GM18873 (cell line): ENCODE results near the gene SGCD.

Experiments
- ATAC-seq: cut with Tn5 transposase; IDR thresholded peaks from one replicate; pipeline ENCODE4 v1.9.1; 2021; ENCODE audit warnings: mild to moderate bottlenecking, moderate library complexity, moderate number of reproducible peaks; ENCODE audit not compliant: unreplicated experiment, low FRiP score

The SGCD gene

GRCh38 chr5:156498226-156498980 is 171.4 kb downstream of the SGCD start:
- ATAC-seq, result no peak

GRCh38 chr5:156500755-156501154 is 173.8 kb downstream of the SGCD start:
- no peak for ATAC-seq

- no peak for ATAC-seq
Measured at GRCh38 chr5:156505101-156505500, 178.1 kb downstream of the SGCD start.

DNA sequence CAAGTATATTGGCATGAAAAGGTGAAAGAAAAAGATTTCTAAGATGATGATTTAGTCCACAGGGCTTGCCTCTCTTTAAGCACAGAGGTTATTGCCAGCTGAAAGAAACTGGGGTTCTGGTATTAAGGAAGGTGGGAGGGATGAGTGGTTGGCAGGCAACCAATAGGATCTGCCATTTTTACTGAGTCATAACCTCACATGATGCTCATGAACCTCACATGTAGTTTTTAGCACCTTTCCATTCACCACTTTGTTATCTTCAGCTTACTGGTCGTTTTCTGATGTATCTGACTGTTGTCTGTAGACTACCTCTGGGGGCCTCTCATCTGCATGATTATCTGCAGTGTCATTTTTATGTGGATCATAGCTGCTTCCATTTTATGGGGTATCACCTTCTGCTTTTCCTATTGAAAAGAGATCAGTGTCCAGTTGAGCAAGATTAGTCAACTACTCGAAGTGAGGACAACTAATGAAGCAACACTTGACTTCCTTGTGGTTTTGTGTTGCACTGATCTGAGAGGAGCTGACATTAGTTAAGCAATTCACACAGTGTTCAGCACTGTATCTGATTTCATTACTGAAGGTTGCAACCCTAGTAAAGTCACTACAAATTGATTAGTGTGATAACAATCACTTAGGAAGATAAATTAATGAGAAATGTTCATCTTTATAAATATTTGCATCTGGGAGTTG is 186.3 kb downstream of the SGCD start:
- ATAC-seq, result no peak

DNA sequence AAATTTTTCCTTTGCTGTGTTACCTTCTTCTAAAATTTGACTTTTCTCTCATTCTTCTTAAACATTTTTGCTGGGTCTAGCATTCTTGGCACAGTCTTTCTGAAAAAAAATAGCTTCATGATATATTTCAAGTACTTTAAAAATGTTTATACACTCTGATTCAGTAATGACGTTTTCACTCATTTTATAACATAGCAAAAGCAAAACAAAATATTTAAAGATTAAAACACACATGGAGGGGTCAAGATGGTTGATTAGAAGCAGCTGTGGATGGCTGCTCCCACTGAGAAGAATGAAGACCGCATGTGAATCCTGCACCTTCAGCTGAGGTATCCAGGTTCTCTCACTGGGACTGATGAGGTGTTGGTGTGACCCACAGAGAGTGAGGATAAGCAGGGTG is 188.2 kb downstream of the SGCD start:
- no peak for ATAC-seq

DNA sequence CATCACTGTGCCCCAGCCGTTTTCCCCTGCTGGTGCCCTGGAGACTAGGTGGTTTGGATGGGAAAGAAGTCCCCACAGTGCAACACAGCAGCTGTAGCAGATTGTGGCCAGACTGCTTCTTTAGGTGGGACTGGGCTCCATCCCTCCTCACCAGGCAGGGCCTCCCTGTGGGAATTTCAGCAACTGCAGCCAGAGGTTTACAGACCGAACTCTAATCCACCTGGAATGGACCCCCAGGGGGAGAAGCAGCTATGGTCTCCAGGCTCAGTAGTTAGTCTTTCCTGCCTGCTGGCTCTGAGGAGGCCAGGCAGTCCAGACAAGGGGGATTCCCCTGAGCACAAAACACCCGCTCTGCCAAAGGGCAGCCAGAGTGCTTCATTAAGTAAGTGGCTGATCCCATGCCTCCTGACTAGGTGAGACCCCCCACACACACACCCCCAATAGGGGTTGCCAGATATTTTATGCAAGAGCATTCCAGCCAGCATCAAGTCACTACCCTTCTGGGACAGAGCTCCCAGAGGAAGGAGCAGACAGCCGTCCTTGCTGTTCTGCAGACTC is 188.9 kb downstream of the SGCD start:
- no peak for ATAC-seq

- ATAC-seq, result no peak
Measured at GRCh38 chr5:156522651-156523529, 195.9 kb downstream of the SGCD start.

DNA sequence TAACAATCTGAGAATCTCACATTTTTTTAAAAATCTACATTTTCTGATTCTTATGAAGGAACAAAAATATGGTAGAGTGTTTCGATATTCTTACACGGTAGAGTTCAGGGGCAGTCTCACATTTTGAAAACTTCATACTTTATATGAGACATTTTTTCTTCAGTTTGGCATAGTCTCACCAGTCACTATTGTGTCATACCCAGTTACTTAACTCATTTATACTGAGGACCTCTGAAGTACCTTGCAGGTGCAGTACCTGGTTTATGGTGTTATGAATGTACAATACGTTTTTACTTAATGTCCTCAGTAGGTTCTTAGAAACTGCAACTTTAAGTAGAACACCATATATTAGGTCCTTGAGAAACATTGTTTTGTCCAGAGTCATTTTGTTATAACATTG is 196.6 kb downstream of the SGCD start:
- ATAC-seq, result no peak

GRCh38 chr5:156526081-156526925 is 199.3 kb downstream of the SGCD start:
- no peak for ATAC-seq

DNA sequence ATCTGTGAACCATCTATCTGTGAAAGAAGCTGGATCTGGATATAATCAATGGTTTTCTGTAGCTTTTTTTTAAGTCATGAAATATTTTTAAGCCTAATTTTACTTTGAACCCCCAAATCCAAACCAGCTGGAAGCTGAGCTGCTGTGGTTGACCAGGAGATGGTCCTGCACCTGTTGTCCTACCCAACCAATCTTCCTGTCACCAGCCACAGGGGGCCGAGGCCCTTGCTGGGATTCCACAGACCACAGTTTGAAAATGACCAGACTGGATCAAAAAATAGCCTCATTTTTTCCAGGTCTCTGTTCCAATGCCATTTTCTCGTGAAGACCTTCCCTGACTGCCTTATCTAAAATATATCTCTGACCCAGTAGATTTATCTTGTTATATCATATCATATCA is 200.6 kb downstream of the SGCD start:
- no peak for ATAC-seq

DNA sequence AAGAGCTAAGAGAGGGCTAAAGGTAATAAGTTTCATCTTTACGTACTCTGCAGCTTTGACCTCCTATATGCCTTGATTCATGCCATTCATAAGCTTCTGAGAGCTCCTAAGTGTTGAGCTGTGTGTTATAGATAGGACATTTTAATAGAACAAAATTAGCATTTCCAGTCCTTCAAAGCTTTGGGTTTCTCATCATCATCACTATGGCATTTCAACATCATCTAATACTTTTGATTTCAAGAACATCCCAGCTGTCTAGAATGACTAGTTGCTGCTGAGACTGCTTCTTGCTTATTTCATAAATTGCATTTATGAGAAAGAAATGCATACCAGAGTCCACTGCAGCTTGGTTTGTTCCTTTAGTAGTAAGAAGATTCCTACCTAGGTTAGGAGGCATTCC is 201.7 kb downstream of the SGCD start:
- ATAC-seq, result no peak

DNA sequence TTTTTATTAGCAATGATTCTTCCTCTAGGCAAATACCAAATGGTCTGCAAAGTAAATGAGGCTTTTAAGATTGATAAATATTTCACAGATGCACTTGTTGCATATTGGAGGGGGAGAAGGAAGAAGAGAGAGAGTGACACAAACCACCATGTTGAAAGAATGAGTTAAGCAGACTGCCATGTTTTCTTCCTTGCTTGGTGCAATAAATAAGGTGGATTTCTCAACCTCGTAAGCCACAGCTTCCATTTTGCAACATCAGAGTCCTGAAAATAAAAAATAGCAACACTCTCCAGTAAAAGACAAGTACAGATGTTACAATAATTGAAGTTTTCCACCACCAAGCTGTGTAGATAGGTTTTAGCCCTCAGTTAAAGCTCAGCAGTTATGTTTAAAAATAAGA is 202.9 kb downstream of the SGCD start:
- no peak for ATAC-seq

GRCh38 chr5:156531199-156531598 is 204.2 kb downstream of the SGCD start:
- no peak for ATAC-seq

DNA sequence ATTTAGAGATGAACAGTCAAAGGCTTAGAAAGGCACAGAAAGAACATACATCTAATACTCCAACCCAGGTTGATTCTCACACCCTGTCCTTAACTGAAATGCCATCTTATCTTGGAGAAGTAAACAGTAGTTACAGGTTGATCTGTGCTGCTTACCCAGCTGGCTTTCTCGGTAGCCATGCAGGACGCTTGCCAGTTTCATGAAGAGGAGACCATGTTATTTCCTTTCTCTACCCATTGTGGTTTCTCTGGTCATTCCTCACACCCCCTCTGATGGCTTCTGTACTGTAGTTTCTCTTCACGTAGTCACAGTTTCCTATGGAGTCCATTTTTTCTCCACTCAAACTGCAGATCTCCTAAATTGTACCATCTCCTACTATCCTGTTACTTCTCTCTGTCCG is 206.0 kb downstream of the SGCD start:
- ATAC-seq, result no peak

- no peak for ATAC-seq
Measured at GRCh38 chr5:156534085-156534484, 207.1 kb downstream of the SGCD start.

DNA sequence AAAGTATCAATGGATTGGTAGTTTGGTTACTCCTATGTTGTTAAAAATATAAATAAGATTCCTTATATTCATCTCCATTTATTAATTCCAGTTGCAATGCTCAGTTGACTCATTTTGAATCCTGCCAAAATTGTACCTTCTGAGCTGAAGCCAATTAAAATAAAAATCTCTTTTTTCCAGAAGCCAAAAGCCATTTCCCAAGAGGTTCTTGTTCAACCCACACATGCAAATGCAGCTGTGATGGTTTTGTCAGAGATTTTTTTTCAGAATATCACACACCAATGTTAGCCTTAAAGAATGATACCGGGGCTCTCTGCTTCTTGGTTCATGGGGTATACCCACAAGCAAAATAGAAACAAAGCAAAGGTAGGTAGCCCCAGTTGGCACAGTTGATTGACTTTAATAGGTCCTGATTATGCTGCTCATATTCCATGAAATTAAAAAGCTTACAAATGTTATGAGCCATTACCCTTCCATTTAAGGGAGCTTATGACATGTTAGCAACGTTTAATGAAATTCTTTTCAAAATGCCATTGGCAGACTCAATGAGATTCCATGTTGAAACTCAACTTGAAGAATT is 208.0 kb downstream of the SGCD start:
- ATAC-seq, result no peak

DNA sequence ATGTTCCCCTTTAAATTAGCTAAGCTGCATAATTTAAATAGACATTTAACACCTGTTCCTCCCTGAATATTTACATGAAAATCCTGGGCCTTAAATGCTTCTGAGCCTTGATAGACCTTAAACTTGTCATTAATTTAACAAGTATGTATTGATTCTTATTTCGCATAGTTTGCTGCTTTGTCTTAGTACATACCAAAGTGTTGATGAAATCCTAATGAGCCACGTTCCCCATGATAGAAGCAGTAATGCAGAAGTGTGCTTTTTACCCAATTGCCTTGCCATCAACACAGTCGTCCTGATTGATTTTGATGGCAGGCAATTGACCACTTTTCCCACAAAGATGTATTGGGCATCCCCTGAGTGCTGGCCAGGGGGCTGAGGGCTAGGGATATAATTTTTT is 213.5 kb downstream of the SGCD start:
- no peak for ATAC-seq

DNA sequence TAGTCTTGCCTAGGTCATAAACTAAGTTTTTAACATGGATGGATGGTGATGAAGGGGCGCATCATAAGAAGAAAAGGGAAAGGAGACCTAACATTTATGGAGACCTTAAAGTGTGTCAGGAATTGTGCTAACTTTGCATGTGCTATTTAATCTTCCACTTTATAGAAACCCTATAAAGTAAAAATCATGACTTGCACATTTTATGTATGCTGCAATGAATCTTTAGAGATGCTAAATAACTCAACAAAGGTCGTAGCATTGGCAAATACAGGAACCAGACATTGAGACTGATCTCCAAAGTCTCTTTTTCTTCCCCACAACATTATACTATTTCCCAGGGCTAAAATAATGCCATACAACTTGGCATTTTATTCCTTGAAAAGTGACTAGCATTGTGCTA is 214.6 kb downstream of the SGCD start:
- no peak for ATAC-seq

DNA sequence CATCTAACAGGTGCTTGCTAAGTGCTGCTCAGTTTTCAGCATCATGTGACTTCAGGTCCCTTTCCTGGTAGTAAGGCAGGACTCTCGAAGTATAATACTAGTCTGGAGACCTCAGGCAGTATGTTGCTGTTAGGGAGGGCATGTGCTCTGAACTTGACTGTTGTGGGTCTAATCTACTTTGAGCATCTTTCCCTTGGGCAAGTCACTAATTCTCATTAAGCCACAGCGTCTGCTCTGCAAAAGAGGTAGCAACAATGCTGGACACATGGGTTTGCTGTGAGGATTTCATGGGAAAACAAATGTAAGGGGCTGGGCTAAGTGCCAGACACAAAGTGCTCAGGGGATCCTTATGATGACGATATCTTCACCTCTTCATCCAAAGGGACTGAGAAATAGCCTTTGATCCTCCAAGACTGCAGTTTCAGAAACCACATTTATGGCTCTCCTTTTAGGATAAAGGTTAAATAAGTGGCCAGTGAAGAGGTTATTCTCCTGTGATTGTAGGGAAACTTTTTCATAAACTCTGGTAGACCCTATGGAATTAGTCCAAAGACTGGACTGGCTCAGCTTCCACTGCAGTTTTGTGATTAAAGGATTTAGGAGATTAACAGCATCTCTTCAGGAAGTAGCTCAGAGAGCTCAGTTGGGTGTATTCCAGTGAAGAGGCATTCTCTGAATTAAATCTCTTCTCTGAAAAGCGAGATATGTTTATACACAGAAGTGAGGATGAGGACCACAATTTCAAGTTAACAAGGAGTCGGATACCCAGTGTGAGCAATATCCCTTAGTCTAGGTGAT is 216.6 kb downstream of the SGCD start:
- no peak for ATAC-seq
